Islet of Langerhans (tissue), 1 donor: ENCODE measurements around the gene COG4.
A peak's percentile ranks its signal among the peaks of the same experiment; 100 is the strongest.

Experiments
- FAIRE-seq: peaks from one replicate; lab custom pipeline; 2011; peaks lifted over from hg19 to GRCh38; lab: Jason Lieb, UNC

Gene COG4

GRCh38 chr16:70480127-70481105, 42.9 kb downstream of the COG4 start:
- FAIRE-seq, result peak; percentile 24

- FAIRE-seq, result no peak
These were observed 44.4 kb downstream of the COG4 start for GRCh38 chr16:70478912-70479341.

- no peak for FAIRE-seq
These were observed 45.2 kb downstream of the COG4 start for GRCh38 chr16:70478169-70478568.

GRCh38 chr16:70476272-70477020, 46.9 kb downstream of the COG4 start:
- FAIRE-seq, result peak; percentile 96

GRCh38 chr16:70475054-70475871, 48.1 kb downstream of the COG4 start:
- FAIRE-seq, result no peak

- FAIRE-seq, result no peak
These were observed 48.9 kb downstream of the COG4 start for GRCh38 chr16:70474320-70475053.

GRCh38 chr16:70473446-70474319, 49.7 kb downstream of the COG4 start:
- FAIRE-seq, result no peak

- no peak for FAIRE-seq
These were observed 50.4 kb downstream of the COG4 start for GRCh38 chr16:70472786-70473433.

- FAIRE-seq, result no peak
These were observed 52.4 kb downstream of the COG4 start for GRCh38 chr16:70470927-70471341.

GRCh38 chr16:70470141-70470926, 53.0 kb downstream of the COG4 start:
- FAIRE-seq, result no peak

- FAIRE-seq, result no peak
These were observed 54.4 kb downstream of the COG4 start for GRCh38 chr16:70468776-70469525.

- FAIRE-seq, result no peak
These were observed 55.7 kb downstream of the COG4 start for GRCh38 chr16:70467608-70468007.

GRCh38 chr16:70467113-70467512, 56.2 kb downstream of the COG4 start:
- FAIRE-seq, result no peak

GRCh38 chr16:70466805-70467076, 56.6 kb downstream of the COG4 start:
- no peak for FAIRE-seq

- no peak for FAIRE-seq
These were observed 57.2 kb downstream of the COG4 start for GRCh38 chr16:70465999-70466804.

GRCh38 chr16:70463235-70463634, 60.1 kb downstream of the COG4 start:
- no peak for FAIRE-seq

GRCh38 chr16:70460737-70461261, 62.6 kb downstream of the COG4 start:
- no peak for FAIRE-seq
